Hepatocyte (in vitro differentiated cells): ENCODE results near the gene CDH6. TPM values are rescaled to one million over a fixed set of nuclear protein-coding genes. Genes with fewer than 3 reads are reported as not detected.

ENCODE experiments used
- DNase-seq: peaks from one replicate; pipeline ENCODE4 v3.0.0-alpha.2; 2016; ENCODE audit warnings: low spot score
- H2AFZ ChIP-seq: fragments of 200-600 bp; sonication (generic); 2 replicates; pipeline ENCODE4 v1.6.0; 2016; ENCODE audit warnings: antibody characterized with exemption, mild to moderate bottlenecking
- H3K27ac ChIP-seq: fragments of 200-600 bp; sonication (generic); 2 replicates; pipeline ENCODE4 v1.5.1; 2016; ENCODE audit warnings: mild to moderate bottlenecking
- H3K27me3 ChIP-seq: fragments of 200-600 bp; sonication (generic); 2 replicates; pipeline ENCODE4 v1.6.1; 2016
- H3K36me3 ChIP-seq: fragments of 200-600 bp; sonication (generic); replicated peaks from 2 replicates; pipeline ENCODE4 v1.5.1; 2016; ENCODE audit warnings: low read depth; ENCODE audit not compliant: insufficient read depth
- H3K4me1 ChIP-seq: fragments of 200-600 bp; sonication (generic); 2 replicates; pipeline ENCODE4 v1.5.1; 2016; ENCODE audit warnings: mild to moderate bottlenecking, moderate library complexity; ENCODE audit not compliant: insufficient read depth
- H3K4me2 ChIP-seq: fragments of 200-600 bp; sonication (generic); 2 replicates; pipeline ENCODE4 v1.6.0; 2016
- H3K4me3 ChIP-seq: fragments of 200-600 bp; sonication (generic); 2 replicates; pipeline ENCODE4 v1.5.1; 2016; ENCODE audit warnings: mild to moderate bottlenecking
- H3K79me2 ChIP-seq: fragments of 200-600 bp; sonication (generic); 2 replicates; pipeline ENCODE4 v1.6.0; 2017; ENCODE audit warnings: mild to moderate bottlenecking
- H3K9me2 ChIP-seq: fragments of 200-600 bp; sonication (generic); replicated peaks from 2 replicates; pipeline ENCODE4 v1.6.0; 2017; ENCODE audit warnings: mild to moderate bottlenecking; ENCODE audit not compliant: insufficient read depth
- H3K9me3 ChIP-seq: fragments of 200-600 bp; sonication (generic); 2 replicates; pipeline ENCODE4 v1.5.1; 2016; ENCODE audit warnings: low read depth, mild to moderate bottlenecking
- H4K20me1 ChIP-seq: fragments of 200-600 bp; sonication (generic); 2 replicates; pipeline ENCODE4 v1.6.0; 2016; ENCODE audit warnings: mild to moderate bottlenecking; ENCODE audit not compliant: insufficient read depth, poor library complexity, severe bottlenecking
- CTCF ChIP-seq: fragments of 200-600 bp; sonication (generic); IDR thresholded peaks from 2 replicates; pipeline ENCODE4 v1.5.1; 2016; ENCODE audit warnings: antibody characterized with exemption, mild to moderate bottlenecking; ENCODE audit not compliant: poor library complexity
- EZH2 ChIP-seq: fragments of 200-600 bp; sonication (generic); IDR thresholded peaks from 2 replicates; pipeline ENCODE4 v1.6.1; 2016; ENCODE audit warnings: antibody characterized with exemption, mild to moderate bottlenecking, borderline replicate concordance
- EZH2phosphoT487 ChIP-seq: fragments of 200-600 bp; sonication (generic); IDR thresholded peaks from one replicate; pipeline ENCODE4 v1.6.1; 2018; ENCODE audit warnings: antibody characterized with exemption, mild to moderate bottlenecking, low read depth, moderate library complexity; ENCODE audit not compliant: unreplicated experiment, severe bottlenecking
- WGBS: methylation state at CpG from one replicate; pipeline ENCODE4 v1.1.6; 2016; ENCODE audit warnings: low lambda C conversion rate; ENCODE audit errors: missing lambda C conversion rate; 5-methylcytosine and 5-hydroxymethylcytosine counted together
- polyA plus RNA-seq: library from polyadenylated mRNA; unstranded; fragments of >200 nt; fragmentation: Nextera tagmentation; extraction: Ambion mirVana; gene quantifications from 2 replicates; pipeline ENCODE4 v1.2.1, GENCODE V29; 2016
- total RNA-seq: library from RNA; depleted of rRNA; stranded (reverse); fragments of >200 nt; gene quantifications from 2 replicates; pipeline ENCODE4 v1.2.3, GENCODE V29; 2014

Gene CDH6
- total and polyA plus RNA-seq, 2 experiments from 2014 or later, result 11.6 to 36.9 TPM

DNA sequence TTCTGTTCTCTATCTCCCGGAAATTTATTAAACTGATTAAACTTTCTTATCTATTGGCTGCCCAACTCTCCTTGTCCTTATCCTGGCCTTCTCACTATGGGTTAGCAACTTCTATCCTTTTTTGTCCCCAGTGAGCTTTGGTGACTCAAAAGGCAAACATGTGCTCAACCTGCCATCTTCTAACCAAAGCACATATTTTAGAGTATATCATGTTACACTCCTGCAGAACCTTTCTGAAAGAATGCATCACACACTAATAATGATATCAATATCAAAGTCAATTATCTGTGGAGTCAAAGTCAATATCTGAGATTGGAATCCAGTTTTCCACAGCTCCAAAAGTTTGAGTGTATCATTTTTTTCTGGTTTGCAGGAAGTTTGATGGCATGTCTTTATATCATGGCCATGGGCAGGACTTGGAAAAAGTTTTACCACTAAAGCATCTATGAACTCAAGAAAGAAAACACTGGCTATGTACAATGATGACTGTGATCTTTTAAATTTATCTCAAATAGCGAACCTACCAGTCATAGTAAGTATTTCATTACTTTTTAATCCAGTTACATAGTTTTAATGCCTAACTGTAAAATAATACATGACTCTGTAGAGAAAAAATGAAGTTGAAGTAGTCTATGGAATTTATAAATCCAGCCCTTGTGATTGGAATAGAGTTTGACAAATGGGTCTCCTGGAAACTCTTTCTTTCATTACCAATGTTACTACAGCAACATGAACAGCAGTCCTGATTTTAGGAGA, 171.6 kb downstream of the CDH6 start:
- Histone ChIP-seq H3K79me2 (no peaks in the 10 kb centered on the region), H3K9me2 (no peaks in the 10 kb centered on the region), H2AFZ (no peak overlapping the region), H3K36me3 (no peaks in the 10 kb centered on the region), H3K4me1 (no peaks in the 10 kb centered on the region), H4K20me1 (no peaks in the 10 kb centered on the region), H3K27ac (no peak overlapping the region), H3K4me2 (no peak overlapping the region), H3K27me3 (no peaks in the 10 kb centered on the region), H3K9me3 (no peaks in the 10 kb centered on the region), H3K4me3 (no peak overlapping the region)
- WGBS, result 75% methylated on average over 2 of the region's 2 CpGs
- TF ChIP-seq EZH2 (no peak), CTCF (no peak)
- no peak for DNase-seq

- no peaks in the 10 kb centered on the region for H3K9me3 ChIP-seq
- H3K27ac ChIP-seq, result no peak overlapping the region
- no peaks in the 10 kb centered on the region for H3K27me3 ChIP-seq
- WGBS, result 92% methylated on average over 3 of the region's 3 CpGs
- no peak overlapping the region for H3K4me3 ChIP-seq
- H3K4me1 ChIP-seq, result no peaks in the 10 kb centered on the region
- TF ChIP-seq EZH2 (no peak), EZH2phosphoT487 (no peak), CTCF (no peak)
- H4K20me1 ChIP-seq, result no peaks in the 10 kb centered on the region
- H3K9me2 ChIP-seq, result no peaks in the 10 kb centered on the region
- H3K4me2 ChIP-seq, result no peak overlapping the region
- H2AFZ ChIP-seq, result no peak overlapping the region
- H3K36me3 ChIP-seq, result no peaks in the 10 kb centered on the region
- no peak for DNase-seq
- no peaks in the 10 kb centered on the region for H3K79me2 ChIP-seq
Measured at GRCh38 chr5:31365776-31366175, 172.3 kb downstream of the CDH6 start.

GRCh38 chr5:31366941-31367340, 173.5 kb downstream of the CDH6 start:
- Histone ChIP-seq H3K4me1 (no peaks in the 10 kb centered on the region), H3K9me3 (no peaks in the 10 kb centered on the region), H3K36me3 (no peaks in the 10 kb centered on the region), H3K79me2 (no peaks in the 10 kb centered on the region), H3K9me2 (no peaks in the 10 kb centered on the region), H4K20me1 (no peaks in the 10 kb centered on the region), H3K27me3 (no peaks in the 10 kb centered on the region), H3K4me3 (no peak overlapping the region), H2AFZ (no peak overlapping the region), H3K27ac (no peak overlapping the region), H3K4me2 (no peak overlapping the region)
- DNase-seq, result no peak
- no peak for TF ChIP-seq CTCF
- no peak for TF ChIP-seq EZH2phosphoT487
- no peak for TF ChIP-seq EZH2
- WGBS, result 74% methylated on average over 5 of the region's 5 CpGs
